NCI-H526 treated with DMSO at 0.1 percent for 48 hours (cell line): ENCODE data around the gene TECRL.

Experiments used
- DNase-seq: peaks from one replicate; lab custom pipeline; 2025; lab: John Stamatoyannopoulos, UW

Gene TECRL

GRCh38 chr4:64409300-64409699, at the start of gene TECRL:
Gene TECRL (minus strand): TSS chr4:64409450. CDS start chr4:64409351, 99 bp downstream.
- DNase-seq = no peak

GRCh38 chr4:64432674-64433073, 23.4 kb upstream of the TECRL start:
- DNase-seq = no peak

- DNase-seq = no peak
Measured at GRCh38 chr4:64430933-64431332, 21.7 kb upstream of the TECRL start.

GRCh38 chr4:64417974-64418373, 8.7 kb upstream of the TECRL start:
- no peak for DNase-seq

GRCh38 chr4:64407000-64407399, 2.2 kb downstream of the TECRL start:
- no peak for DNase-seq

GRCh38 chr4:64405761-64406160, 3.5 kb downstream of the TECRL start:
- no peak for DNase-seq

GRCh38 chr4:64402684-64403083, 6.6 kb downstream of the TECRL start:
- DNase-seq = no peak

- no peak for DNase-seq
Measured at GRCh38 chr4:64399313-64400109, 9.7 kb downstream of the TECRL start.

- no peak for DNase-seq
Measured at GRCh38 chr4:64394469-64394868, 14.8 kb downstream of the TECRL start.

- DNase-seq = no peak
Measured at GRCh38 chr4:64388252-64388651, 21.0 kb downstream of the TECRL start.

GRCh38 chr4:64385220-64385619, 24.0 kb downstream of the TECRL start:
- no peak for DNase-seq

GRCh38 chr4:64384237-64385203, 24.7 kb downstream of the TECRL start:
- DNase-seq = no peak

GRCh38 chr4:64368741-64369140, 40.5 kb downstream of the TECRL start:
- DNase-seq = no peak

- DNase-seq = no peak
Measured at GRCh38 chr4:64361399-64361740, 47.9 kb downstream of the TECRL start.

- DNase-seq = no peak
Measured at GRCh38 chr4:64360664-64361398, 48.4 kb downstream of the TECRL start.

GRCh38 chr4:64359489-64359888, 49.8 kb downstream of the TECRL start:
- no peak for DNase-seq

GRCh38 chr4:64353904-64354303, 55.3 kb downstream of the TECRL start:
- DNase-seq = no peak

- no peak for DNase-seq
Measured at GRCh38 chr4:64341711-64342110, 67.5 kb downstream of the TECRL start.

- DNase-seq = no peak
Measured at GRCh38 chr4:64340218-64341110, 68.8 kb downstream of the TECRL start.

GRCh38 chr4:64334964-64335363, 74.3 kb downstream of the TECRL start:
- DNase-seq = no peak

GRCh38 chr4:64330143-64330542, 79.1 kb downstream of the TECRL start:
- no peak for DNase-seq
